Activated naive CD8-positive, alpha-beta T cell treated with anti-CD3 and anti-CD28 coated beads, Interleukin-2, amount 10 ng/mL, durations not matched to agents 7 days and 5 days (primary cell): ENCODE measurements around the gene SPAG7. TPM values are rescaled to one million over a fixed set of nuclear protein-coding genes. Genes with fewer than 3 reads are reported as not detected.
A peak's percentile ranks its signal among the peaks of the same experiment; 100 is the strongest.
"Not testable (repeated sequence)": the region's sequence is repeated elsewhere in the genome, so short reads cannot be mapped to it uniquely, and the experiment has no call there.

Experiments used
- ATAC-seq: fragments of 150-1000 bp; cut with Tn5 transposase; one replicate; pipeline ENCODE4 v1.10.0; 2021; ENCODE audit warnings: low read depth, moderate library complexity
- POLR2A ChIA-PET: fragments of 350-600 bp; sonication (Branson Sonifier 250); formaldehyde crosslinking; loops from one replicate; lab custom pipeline; 2021; ENCODE audit warnings: antibody characterized with exemption; lab: Charles Lee
- DNase-seq: peaks from one replicate; pipeline ENCODE4 v3.0.0; 2021
- H3K27ac Mint-ChIP-seq: one replicate; pipeline ENCODE4 v1.8.0; 2022; ENCODE audit warnings: mild to moderate bottlenecking, mixed read lengths
- H3K27me3 Mint-ChIP-seq: one replicate; pipeline ENCODE4 v1.8.0; 2022; ENCODE audit warnings: mild to moderate bottlenecking, moderate library complexity, mixed read lengths
- H3K36me3 Mint-ChIP-seq: one replicate; pipeline ENCODE4 v1.8.0; 2021; ENCODE audit warnings: mild to moderate bottlenecking, mixed read lengths
- H3K4me1 Mint-ChIP-seq: one replicate; pipeline ENCODE4 v1.8.0; 2021; ENCODE audit warnings: mixed read lengths
- H3K4me3 Mint-ChIP-seq: one replicate; pipeline ENCODE4 v1.8.0; 2022; ENCODE audit warnings: mild to moderate bottlenecking, moderate library complexity, mixed read lengths
- H3K9me3 Mint-ChIP-seq: one replicate; pipeline ENCODE4 v1.8.0; 2021; ENCODE audit warnings: mixed read lengths
- total RNA-seq, 2 experiments: library from RNA; stranded (reverse); gene quantifications; one replicate each; pipeline ENCODE4 v1.2.3, GENCODE V29; 2021

SPAG7 gene
- total RNA-seq, 2 experiments from 2014 or later = 47.1 to 51.9 TPM

DNA sequence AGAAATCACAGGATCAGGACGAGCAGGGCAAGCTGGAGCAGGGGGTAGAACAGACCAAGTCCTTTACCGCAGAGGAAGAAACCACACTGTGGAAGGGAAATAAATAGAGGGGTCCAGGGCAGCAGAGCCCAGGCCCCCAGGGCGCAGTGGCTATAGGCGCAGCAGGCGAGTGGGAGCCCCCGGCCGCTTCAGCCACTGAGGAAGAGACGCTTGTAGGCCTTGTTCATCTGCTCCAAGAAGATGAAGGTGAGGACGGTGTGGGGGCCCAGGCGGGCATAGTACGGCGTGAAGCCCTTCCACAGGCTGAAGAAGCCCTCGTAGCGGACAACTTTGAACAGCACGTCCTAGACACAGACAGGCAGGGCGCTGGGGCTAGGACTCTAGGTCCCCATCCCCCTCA is 30.1 kb downstream of the SPAG7 start:
- H3K36me3 Mint-ChIP-seq = peaks cover 41% of the 10 kb centered on the region
- DNase-seq (no peak), ATAC-seq (no peak)
- POLR2A ChIA-PET = interaction anchor here (1.0 kb wide), 1 partner anchor 20 kb away, joined by 3 read pairs; no protein-coding TSS in a partner anchor
- no peaks in the 10 kb centered on the region for H3K27me3 Mint-ChIP-seq
- H3K4me3 Mint-ChIP-seq = no peak overlapping the region
- H3K27ac Mint-ChIP-seq = no peak overlapping the region
- H3K9me3 Mint-ChIP-seq = no peaks in the 10 kb centered on the region
- peaks cover 43% of the 10 kb centered on the region for H3K4me1 Mint-ChIP-seq

DNA sequence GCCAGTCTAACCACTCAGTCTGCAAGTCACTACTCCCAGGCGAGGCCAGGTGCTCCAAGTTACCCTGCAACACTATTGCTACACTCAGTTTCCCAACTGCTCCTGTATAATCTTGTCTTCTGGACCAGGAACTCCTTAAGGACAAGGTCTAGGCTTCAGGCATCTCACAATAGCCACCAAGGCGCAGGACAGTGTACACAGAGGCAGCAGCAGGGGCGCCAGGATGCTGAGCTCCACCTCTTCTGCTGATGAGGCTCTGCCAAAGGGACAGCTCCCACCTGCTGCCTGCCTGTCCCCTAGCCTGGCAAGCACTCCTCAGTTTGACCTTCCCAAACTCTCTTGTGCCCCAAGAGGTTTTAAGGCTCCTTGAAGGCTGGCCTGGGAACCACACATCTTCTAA is 31.2 kb downstream of the SPAG7 start:
- DNase-seq (no peak), ATAC-seq (no peak)
- Mint-ChIP-seq H3K36me3 (peaks cover 37% of the 10 kb centered on the region), H3K27ac (peak overlapping the region; percentile 44), H3K4me3 (no peak overlapping the region), H3K9me3 (no peaks in the 10 kb centered on the region), H3K4me1 (peaks cover 36% of the 10 kb centered on the region), H3K27me3 (no peaks in the 10 kb centered on the region)
- POLR2A ChIA-PET = interaction anchor here (0.5 to 2.1 kb wide), 5 partner anchors 9 to 27 kb away, joined by 3 to 6 read pairs (median 4); no protein-coding TSS in a partner anchor

DNA sequence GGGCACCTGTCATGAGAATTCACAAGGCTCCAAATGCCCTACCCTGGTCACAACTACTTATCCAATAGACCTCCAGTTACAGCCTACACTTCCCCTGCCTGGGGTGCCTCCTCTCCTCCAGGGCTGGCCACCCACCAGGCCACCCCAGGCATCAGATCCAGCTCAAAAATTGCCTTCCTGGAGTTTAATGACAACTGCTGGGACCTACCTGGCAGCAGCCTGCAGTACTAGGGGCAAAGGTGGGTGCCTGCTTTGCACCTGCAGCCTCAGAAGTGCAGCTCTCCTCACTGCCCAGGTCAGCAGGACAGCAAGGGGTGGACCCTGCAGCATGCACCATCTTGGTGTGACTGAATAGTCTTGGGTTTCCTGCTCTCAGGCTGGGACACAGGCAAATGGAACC is 32.0 kb downstream of the SPAG7 start:
- DNase-seq (no peak), ATAC-seq (no peak)
- H3K4me3 Mint-ChIP-seq = no peak overlapping the region
- POLR2A ChIA-PET = interaction anchor here (1.5 to 2.1 kb wide), 2 partner anchors 9 to 27 kb away, joined by 5 to 6 read pairs; no protein-coding TSS in a partner anchor
- no peak overlapping the region for H3K27ac Mint-ChIP-seq
- H3K27me3 Mint-ChIP-seq = no peaks in the 10 kb centered on the region
- peaks cover 37% of the 10 kb centered on the region for H3K4me1 Mint-ChIP-seq
- no peaks in the 10 kb centered on the region for H3K9me3 Mint-ChIP-seq
- peaks cover 39% of the 10 kb centered on the region for H3K36me3 Mint-ChIP-seq

DNA sequence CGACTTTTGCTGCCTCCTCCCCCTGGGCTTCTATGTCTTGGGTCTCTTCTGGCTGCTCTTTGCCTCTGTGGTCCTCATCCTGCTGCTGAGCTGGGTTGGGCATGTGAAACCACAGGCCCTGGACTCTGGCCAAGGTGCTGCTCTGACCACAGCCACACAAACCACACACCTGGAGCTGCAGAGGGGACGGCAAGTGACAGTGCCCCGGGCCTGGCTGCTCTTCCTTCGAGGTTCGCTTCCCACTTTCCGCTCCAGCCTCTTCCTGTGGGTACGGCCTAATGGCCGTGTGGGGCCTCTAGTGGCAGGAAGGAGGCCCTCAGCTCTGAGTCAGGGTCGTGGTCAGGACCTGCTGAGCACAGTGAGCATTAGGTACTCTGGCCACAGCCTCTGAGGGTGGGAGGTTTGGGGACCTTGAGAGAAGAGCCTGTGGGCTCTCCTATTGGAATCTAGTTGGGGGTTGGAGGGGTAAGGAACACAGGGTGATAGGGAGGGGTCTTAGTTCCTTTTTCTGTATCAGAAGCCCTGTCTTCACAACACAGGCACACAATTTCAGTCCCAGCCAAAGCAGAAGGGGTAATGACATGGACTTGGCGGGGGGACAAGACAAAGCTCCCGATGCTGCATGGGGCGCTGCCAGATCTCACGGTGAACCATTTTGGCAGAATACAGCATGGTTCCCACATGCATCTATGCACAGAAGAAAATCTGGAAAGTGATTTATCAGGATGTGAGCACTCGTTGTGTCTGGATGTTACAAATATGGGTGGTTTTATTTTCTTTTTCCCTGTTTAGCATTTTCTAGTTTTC is 33.2 kb downstream of the SPAG7 start:
- peak; percentile 35 for ATAC-seq
- peak overlapping the region; percentile 3 for H3K4me3 Mint-ChIP-seq
- no peaks in the 10 kb centered on the region for H3K27me3 Mint-ChIP-seq
- peaks cover 38% of the 10 kb centered on the region for H3K4me1 Mint-ChIP-seq
- POLR2A ChIA-PET = interaction anchor here (0.8 to 1.3 kb wide), 7 partner anchors 9 to 96 kb away, joined by 3 to 4 read pairs (median 3); partner anchors contain the start of gene PFN1
- peaks cover 42% of the 10 kb centered on the region for H3K36me3 Mint-ChIP-seq
- DNase-seq = no peak
- peak overlapping the region; percentile 52 for H3K27ac Mint-ChIP-seq
- no peaks in the 10 kb centered on the region for H3K9me3 Mint-ChIP-seq

DNA sequence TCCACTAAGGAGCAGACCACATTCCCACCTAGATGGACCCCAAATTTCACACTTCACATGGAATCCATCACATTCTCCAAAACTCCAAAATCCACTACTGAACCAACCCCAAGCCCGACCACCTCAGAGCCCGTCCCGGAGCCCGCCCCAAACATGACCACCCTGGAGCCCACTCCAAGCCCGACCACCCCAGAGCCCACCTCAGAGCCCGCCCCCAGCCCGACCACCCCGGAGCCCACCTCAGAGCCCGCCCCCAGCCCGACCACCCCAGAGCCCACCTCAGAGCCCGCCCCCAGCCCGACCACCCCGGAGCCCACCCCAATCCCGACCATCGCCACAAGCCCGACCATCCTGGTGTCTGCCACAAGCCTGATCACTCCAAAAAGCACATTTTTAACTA is 34.0 kb downstream of the SPAG7 start:
- POLR2A ChIA-PET = interaction anchor here (0.8 to 1.3 kb wide), 4 partner anchors 34 to 97 kb away, joined by 3 read pairs; no protein-coding TSS in a partner anchor
- no peak for ATAC-seq
- peaks cover 45% of the 10 kb centered on the region for H3K36me3 Mint-ChIP-seq
- H3K27me3 Mint-ChIP-seq = no peaks in the 10 kb centered on the region
- H3K4me1 Mint-ChIP-seq = peaks cover 33% of the 10 kb centered on the region
- no peak overlapping the region for H3K4me3 Mint-ChIP-seq
- peak overlapping the region; percentile 52 for H3K27ac Mint-ChIP-seq
- no peaks in the 10 kb centered on the region for H3K9me3 Mint-ChIP-seq
- no peak for DNase-seq

DNA sequence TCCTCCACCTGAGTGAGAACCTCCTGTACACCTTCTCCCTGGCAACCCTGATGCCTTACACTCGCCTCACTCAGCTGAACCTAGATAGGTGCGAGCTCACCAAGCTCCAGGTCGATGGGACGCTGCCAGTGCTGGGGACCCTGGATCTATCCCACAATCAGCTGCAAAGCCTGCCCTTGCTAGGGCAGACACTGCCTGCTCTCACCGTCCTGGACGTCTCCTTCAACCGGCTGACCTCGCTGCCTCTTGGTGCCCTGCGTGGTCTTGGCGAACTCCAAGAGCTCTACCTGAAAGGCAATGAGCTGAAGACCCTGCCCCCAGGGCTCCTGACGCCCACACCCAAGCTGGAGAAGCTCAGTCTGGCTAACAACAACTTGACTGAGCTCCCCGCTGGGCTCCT is 34.9 kb downstream of the SPAG7 start:
- ATAC-seq (no peak), DNase-seq (no peak)
- POLR2A ChIA-PET = no interaction called here
- no peaks in the 10 kb centered on the region for H3K27me3 Mint-ChIP-seq
- peaks cover 45% of the 10 kb centered on the region for H3K36me3 Mint-ChIP-seq
- H3K27ac Mint-ChIP-seq = no peak overlapping the region
- no peaks in the 10 kb centered on the region for H3K9me3 Mint-ChIP-seq
- peaks cover 30% of the 10 kb centered on the region for H3K4me1 Mint-ChIP-seq
- H3K4me3 Mint-ChIP-seq = no peak overlapping the region

DNA sequence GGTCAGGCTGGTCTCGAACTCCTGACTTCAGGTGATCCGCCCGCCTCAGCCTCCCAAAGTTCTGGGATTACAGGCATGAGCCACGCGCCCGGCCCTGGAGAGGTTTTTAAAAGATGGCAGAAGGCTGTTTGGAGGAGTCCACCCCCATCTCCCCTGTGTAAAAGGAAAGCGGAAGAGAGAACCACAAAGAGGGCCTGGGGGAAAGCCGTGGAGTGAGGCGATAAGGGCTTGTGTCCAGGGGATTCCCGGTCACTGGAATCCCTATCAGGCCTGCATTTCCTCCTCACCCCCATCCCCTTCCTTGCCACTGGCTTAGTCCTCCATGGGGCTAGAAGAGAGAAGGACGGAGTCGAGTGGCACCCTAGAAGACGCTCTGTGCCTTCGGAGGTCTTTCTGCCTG is 35.7 kb downstream of the SPAG7 start, which contains the start of gene GP1BA:
GP1BA (plus strand) TSS at position 315 of the 400 bp plus-strand sequence. CDS start 328 bp downstream, outside the sequence.
- Mint-ChIP-seq H3K27me3 (no peaks in the 10 kb centered on the region), H3K4me1 (peaks cover 27% of the 10 kb centered on the region), H3K9me3 (no peaks in the 10 kb centered on the region), H3K36me3 (peaks cover 46% of the 10 kb centered on the region), H3K27ac (peak within 1 kb of the TSS; percentile 60), H3K4me3 (no peak within 1 kb of the TSS)
- no peak for ATAC-seq
- POLR2A ChIA-PET = no interaction called here
- DNase-seq = no peak

DNA sequence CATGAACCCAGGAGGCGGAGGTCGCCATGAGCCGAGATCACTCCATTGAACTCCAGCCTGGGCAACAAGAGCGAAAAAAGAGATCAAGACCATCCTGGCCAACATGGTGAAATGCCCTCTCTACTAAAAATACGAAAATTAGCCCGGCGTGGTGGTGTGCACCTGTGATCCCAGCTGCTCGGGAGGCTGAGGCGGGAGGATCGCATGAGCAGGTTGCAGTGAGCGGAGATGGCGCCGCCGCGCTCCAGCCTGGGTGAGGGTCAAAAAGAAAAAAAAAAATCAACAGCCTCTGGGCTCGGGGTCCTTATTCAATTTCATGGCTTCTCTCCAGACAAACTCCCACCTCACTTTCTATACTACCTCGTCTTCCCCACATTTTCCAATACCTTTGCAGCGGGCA is 38.7 kb downstream of the SPAG7 start:
- Mint-ChIP-seq H3K27ac (no peak overlapping the region), H3K36me3 (peaks cover 34% of the 10 kb centered on the region), H3K9me3 (no peaks in the 10 kb centered on the region), H3K4me1 (peaks cover 12% of the 10 kb centered on the region), H3K4me3 (no peak overlapping the region), H3K27me3 (no peaks in the 10 kb centered on the region)
- no peak for DNase-seq
- POLR2A ChIA-PET = interaction anchor here (1.0 to 1.1 kb wide), 2 partner anchors 16 to 17 kb away, joined by 3 read pairs; no protein-coding TSS in a partner anchor
- ATAC-seq = no peak

DNA sequence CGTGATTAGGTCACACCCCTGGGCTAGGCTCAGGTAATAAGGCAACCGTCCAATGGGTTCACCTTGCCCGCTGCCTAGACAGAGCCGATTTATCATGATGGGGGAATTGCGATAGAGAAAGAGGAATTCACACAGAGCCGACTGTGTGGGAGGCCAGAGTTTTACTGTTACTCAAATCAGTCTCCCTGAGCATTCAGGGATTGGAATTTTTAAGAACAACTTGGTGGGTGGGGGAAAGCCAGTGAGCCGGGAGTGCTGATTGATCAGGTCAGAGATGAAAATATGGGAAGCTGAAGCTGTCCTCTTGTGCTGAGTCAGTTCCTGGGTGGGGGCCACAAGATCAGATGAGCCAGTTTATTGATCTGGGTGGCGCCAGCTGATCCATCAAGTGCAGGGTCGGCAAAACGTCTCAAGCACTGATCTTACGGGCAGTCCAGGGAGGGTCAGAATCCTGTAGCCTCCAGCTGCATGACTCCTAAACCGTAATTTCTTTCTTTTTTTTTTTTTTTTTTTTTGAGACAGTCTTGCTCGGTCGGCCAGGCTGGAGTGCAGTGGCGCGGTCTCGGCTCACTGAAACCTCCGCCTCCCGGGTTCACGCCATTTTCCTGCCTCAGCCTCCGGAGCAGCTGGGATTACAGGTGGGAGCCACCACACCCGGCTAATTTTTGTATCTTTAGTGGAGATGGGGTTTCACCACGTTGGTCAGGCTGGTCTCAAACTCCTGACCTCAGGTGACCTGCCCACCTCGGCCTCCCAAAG is 40.9 kb downstream of the SPAG7 start:
- not testable (repeated sequence) for H3K9me3 Mint-ChIP-seq, H3K27ac Mint-ChIP-seq, H3K4me3 Mint-ChIP-seq, H3K4me1 Mint-ChIP-seq, ATAC-seq, DNase-seq, H3K27me3 Mint-ChIP-seq
- H3K36me3 Mint-ChIP-seq = peaks cover 27% of the 10 kb centered on the region
- POLR2A ChIA-PET = interaction anchor here (0.6 kb wide), 1 partner anchor 56 kb away, joined by 4 read pairs; no protein-coding TSS in a partner anchor

DNA sequence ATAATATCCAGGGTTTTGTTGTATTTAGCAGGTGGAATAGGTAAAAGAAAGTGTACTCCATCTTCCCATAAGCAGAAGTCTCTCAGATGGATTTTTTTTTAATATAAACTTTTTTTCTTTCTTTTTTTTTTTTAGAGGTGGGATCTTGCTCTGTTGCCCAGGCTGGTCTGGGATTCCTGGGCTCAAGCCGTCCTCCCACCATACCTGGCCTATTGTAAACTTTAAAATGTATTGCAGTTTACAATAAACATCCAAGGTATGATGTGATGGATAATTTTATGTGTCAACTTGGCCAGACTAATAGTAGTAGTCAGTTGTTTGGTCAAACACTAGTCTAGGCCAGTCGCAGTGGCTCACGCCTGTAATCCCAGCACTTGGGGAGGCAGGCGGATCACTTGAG is 46.3 kb downstream of the SPAG7 start:
- peaks cover 2% of the 10 kb centered on the region for H3K4me1 Mint-ChIP-seq
- ATAC-seq (no peak), DNase-seq (no peak)
- H3K9me3 Mint-ChIP-seq = no peaks in the 10 kb centered on the region
- H3K4me3 Mint-ChIP-seq = no peak overlapping the region
- POLR2A ChIA-PET = no interaction called here
- no peaks in the 10 kb centered on the region for H3K27me3 Mint-ChIP-seq
- H3K36me3 Mint-ChIP-seq = peaks cover 2% of the 10 kb centered on the region
- H3K27ac Mint-ChIP-seq = no peak overlapping the region

DNA sequence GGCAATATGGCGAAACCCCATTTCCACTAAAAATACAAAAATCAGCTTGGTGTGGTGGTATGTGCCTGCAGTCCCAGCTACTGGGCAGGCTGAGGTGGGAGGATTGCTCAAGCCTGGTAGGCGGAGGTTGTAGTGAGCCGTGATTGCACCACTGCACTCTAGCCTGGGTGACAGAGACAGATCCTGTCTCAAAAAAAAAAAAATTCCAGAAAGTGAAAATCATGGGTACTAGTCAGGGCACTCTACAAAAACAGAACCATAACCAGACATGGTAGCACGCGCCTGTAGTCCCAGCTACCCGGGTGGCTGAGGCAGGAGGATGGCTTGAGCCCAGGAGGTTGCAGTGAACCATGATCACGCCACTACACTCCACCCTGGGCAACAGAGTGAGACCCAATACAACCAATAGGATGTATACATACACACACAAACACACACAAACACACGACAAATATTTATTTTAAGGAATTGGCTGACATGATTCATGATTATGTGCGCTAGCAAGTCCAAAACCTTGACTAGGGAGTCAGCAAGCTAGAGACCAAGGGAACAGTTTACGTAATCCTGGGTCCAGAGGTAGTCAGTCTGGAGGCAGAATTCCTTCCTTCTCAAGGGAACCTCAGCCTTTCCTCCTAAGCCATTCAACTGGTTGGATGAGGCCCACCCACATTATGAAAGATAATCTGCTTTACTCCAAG is 47.1 kb downstream of the SPAG7 start:
- no peaks in the 10 kb centered on the region for H3K9me3 Mint-ChIP-seq
- peaks cover 2% of the 10 kb centered on the region for H3K4me1 Mint-ChIP-seq
- POLR2A ChIA-PET = interaction anchor here (0.7 kb wide), 1 partner anchor 19 kb away, joined by 3 read pairs; the partner anchor contains the start of genes RNF167 and SLC25A11
- H3K27ac Mint-ChIP-seq = no peak overlapping the region
- ATAC-seq (no peak), DNase-seq (no peak)
- H3K4me3 Mint-ChIP-seq = no peak overlapping the region
- H3K36me3 Mint-ChIP-seq = peaks cover 2% of the 10 kb centered on the region
- H3K27me3 Mint-ChIP-seq = no peaks in the 10 kb centered on the region

DNA sequence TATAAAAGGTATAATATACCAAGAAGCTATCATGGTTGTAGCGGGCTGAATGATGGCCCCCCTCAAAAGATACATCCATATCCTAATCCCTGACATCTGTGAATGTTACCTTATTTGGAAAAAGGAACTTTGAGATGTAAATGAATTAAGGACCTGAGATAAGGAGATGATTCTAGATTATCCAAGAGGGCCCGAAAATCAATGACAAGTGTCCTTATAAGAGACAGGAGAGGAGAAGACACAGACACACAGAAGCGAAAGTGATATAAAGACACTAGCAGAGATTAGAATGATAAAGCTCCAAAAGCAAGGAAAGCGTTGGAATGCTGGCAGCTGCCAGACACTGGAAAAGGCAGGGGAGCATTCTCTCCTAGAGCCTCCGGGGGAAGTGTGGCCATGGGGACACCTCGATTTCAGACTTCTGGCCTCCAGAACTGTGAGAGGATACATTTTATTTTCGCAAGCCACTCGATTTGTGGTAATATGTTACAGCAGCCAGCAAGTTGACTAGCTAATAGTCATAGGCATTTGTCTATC is 48.0 kb downstream of the SPAG7 start:
- H3K9me3 Mint-ChIP-seq = no peaks in the 10 kb centered on the region
- no peak overlapping the region for H3K27ac Mint-ChIP-seq
- POLR2A ChIA-PET = interaction anchor here (0.7 kb wide), 1 partner anchor 20 kb away, joined by 3 read pairs; the partner anchor contains the start of genes RNF167 and SLC25A11
- no peaks in the 10 kb centered on the region for H3K27me3 Mint-ChIP-seq
- peaks cover 2% of the 10 kb centered on the region for H3K4me1 Mint-ChIP-seq
- H3K36me3 Mint-ChIP-seq = peaks cover 2% of the 10 kb centered on the region
- ATAC-seq = no peak
- DNase-seq = no peak
- H3K4me3 Mint-ChIP-seq = no peak overlapping the region
